K562 (cell line): ENCODE data around the gene LDLR. TPM values are rescaled to one million over a fixed set of nuclear protein-coding genes. Genes with fewer than 3 reads are reported as not detected.

Experiments used
- ARHGAP35 ChIP-seq: fragments of 450-650 bp; IDR thresholded peaks from 2 replicates; pipeline ENCODE4 v1.6.1; 2018; ENCODE audit not compliant: partially characterized antibody
- CHD1 ChIP-seq: fragments of 200-600 bp; sonication (generic); IDR thresholded peaks from one replicate; pipeline ENCODE4 v1.6.1; 2012; ENCODE audit warnings: mild to moderate bottlenecking, moderate library complexity, low read length, inconsistent platforms
- CXXC5 ChIP-seq: fragments of 250-450 bp; sonication (Bioruptor Pico); IDR thresholded peaks from 2 replicates; pipeline ENCODE4 v1.8.0; 2022; ENCODE audit warnings: inconsistent platforms, mild to moderate bottlenecking, moderate library complexity
- DEAF1 ChIP-seq: fragments of 450-650 bp; formaldehyde crosslinking; IDR thresholded peaks from 2 replicates; pipeline ENCODE4 v1.4.0; 2020; ENCODE audit warnings: mild to moderate bottlenecking, moderate library complexity
- ETV5 ChIP-seq: sonication (generic); formaldehyde crosslinking; IDR thresholded peaks from 2 replicates; pipeline ENCODE4 v1.4.0; 2020; ENCODE audit warnings: low read depth, mild to moderate bottlenecking, missing genetic modification reagents
- FOS ChIP-seq: IDR thresholded peaks from 3 replicates; pipeline ENCODE4 v1.6.1; 2011; ENCODE audit not compliant: insufficient read length; ENCODE audit errors: extremely low read depth
- MLLT1 ChIP-seq, 2 experiments: fragments of 450-650 bp; IDR thresholded peaks; 2 replicates each; pipeline ENCODE4 v1.6.1; 2016
- RAD51 ChIP-seq: fragments of 450-650 bp; IDR thresholded peaks from 2 replicates; pipeline ENCODE4 v1.7.1; 2016; ENCODE audit warnings: low read depth, mild to moderate bottlenecking, borderline replicate concordance
- RFX1 ChIP-seq: fragments of 450-650 bp; IDR thresholded peaks from 2 replicates; pipeline ENCODE4 v1.6.1; 2016; ENCODE audit warnings: mild to moderate bottlenecking, moderate library complexity
- SIN3A ChIP-seq, 2 experiments: fragments of 150-350 bp in 1 of 2; IDR thresholded peaks; 2 replicates each; pipeline ENCODE4 v1.6.1; 2011 to 2016; ENCODE audit warnings: borderline replicate concordance in 2 of 2, low read depth in 2 of 2, low read length in 2 of 2, mild to moderate bottlenecking in 2 of 2, moderate library complexity in 2 of 2; ENCODE audit not compliant: control insufficient read depth in 1 of 2
- SMARCE1 ChIP-seq: fragments of 450-650 bp; IDR thresholded peaks from 2 replicates; pipeline ENCODE4 v1.7.1; 2016; ENCODE audit warnings: mild to moderate bottlenecking
- TBL1XR1 ChIP-seq, 2 experiments: IDR thresholded peaks; 2 replicates each; pipeline ENCODE4 v1.6.1; 2012; ENCODE audit warnings: improper control_type of control experiment in 2 of 2, low read length in 2 of 2, mild to moderate bottlenecking in 1 of 2
- ZBTB33 ChIP-seq: sonication (generic); formaldehyde crosslinking; IDR thresholded peaks from 2 replicates; pipeline ENCODE4 v1.8.1; 2023; ENCODE audit warnings: mild to moderate bottlenecking, missing genetic modification reagents
- ZBTB43 ChIP-seq: sonication (generic); formaldehyde crosslinking; IDR thresholded peaks from 2 replicates; pipeline ENCODE4 v1.8.0; 2023; ENCODE audit warnings: mild to moderate bottlenecking, missing genetic modification reagents
- ZKSCAN3 ChIP-seq: fragments of 250-450 bp; sonication (Bioruptor Pico); IDR thresholded peaks from 2 replicates; pipeline ENCODE4 v1.4.0; 2020
- ZNF263 ChIP-seq: sonication (generic); formaldehyde crosslinking; IDR thresholded peaks from 2 replicates; pipeline ENCODE4 v1.8.0; 2022; ENCODE audit warnings: mild to moderate bottlenecking, missing genetic modification reagents, borderline replicate concordance
- polyA plus RNA-seq, 8 experiments: library from polyadenylated mRNA; depleted of rRNA in 4 of 8; stranded (reverse) in 5 of 8; unstranded in 3 of 8; fragments of >200 nt; fragmentation: Nextera tagmentation in 2 of 8; fragmentation: Illumina TruSeq in 1 of 8; extraction: Ambion mirVana in 2 of 8; extraction: Trizol in 1 of 8; gene quantifications; 2 replicates each; pipeline versions ENCODE4 v1.2.1 to v1.2.3, GENCODE V29; 2011 to 2014; ENCODE audit warnings: inconsistent platforms in 1 of 8, missing spikeins in 1 of 8
- total RNA-seq, 7 experiments: library from RNA; depleted of rRNA in 6 of 7; stranded (reverse); fragments of >200 nt in 6 of 7; fragmentation: Illumina TruSeq in 2 of 7; extraction: Trizol in 2 of 7; gene quantifications; 2 replicates each; pipeline versions ENCODE4 v1.2.1 to v1.2.3, GENCODE V29; 2011 to 2021; ENCODE audit warnings: low replicate concordance in 1 of 7

Gene LDLR
- total and polyA plus RNA-seq, 9 of the 15 experiments (the other 6 are each of a cell fraction or from before 2014, with no cell fraction given), result 19.9 to 114 (median 56.3) TPM

GRCh38 chr19:11091703-11092153 lies 2.5 kb downstream of the LDLR start (continued):
- TF ChIP-seq DEAF1 (CRISPR knock-in tag), result no peak
- peak; percentile 66; the same call in 1 of the 2 replicates for TF ChIP-seq SMARCE1
- peak in 1 of 2 experiments; percentile 69; a peak in 1 of 4 replicates for TF ChIP-seq SIN3A (IDR thresholded peaks at IDR 0.05; ENCODE audit: borderline replicate concordance in 2 of 2, control insufficient read depth in 1 of 2, low read depth in 2 of 2, low read length in 2 of 2)
- TF ChIP-seq ETV5, result peak; percentile 66; the same call in 1 of the 2 replicates
- peak; percentile 89 for TF ChIP-seq ZBTB43 (CRISPR knock-in tag)
- TF ChIP-seq FOS, result peak; percentile 1
- peak; percentile 54; the same call in 1 of the 2 replicates for TF ChIP-seq ZBTB33 (CRISPR knock-in tag)
- TF ChIP-seq ZKSCAN3 (CRISPR knock-in tag), result no peak
- peak; percentile 66 for TF ChIP-seq CXXC5 (CRISPR knock-in tag)
- TF ChIP-seq TBL1XR1 (IDR thresholded peaks at IDR 0.05; ENCODE audit: low read length in 2 of 2), result 0 out of 4 replicates have a peak, but pooled peaks of 1 of the 2 experiments have one; percentile 32
- TF ChIP-seq CHD1, result no peak
- TF ChIP-seq RAD51, result no peak
- peak; percentile 69 to 71; a peak in 2 of 4 replicates for TF ChIP-seq MLLT1 (IDR thresholded peaks at IDR 0.05)
- no peak for TF ChIP-seq ARHGAP35
- TF ChIP-seq RFX1, result peak; percentile 73
- TF ChIP-seq ZNF263 (CRISPR knock-in tag), result 0 out of 2 replicates have a peak, but pooled peaks have one; percentile 9
